GM13977 (cell line): ENCODE results near the gene RNF5.

Experiments used
- DNase-seq: peaks from one replicate; pipeline ENCODE4 v3.0.0; 2012; ENCODE audit warnings: low spot score
- CTCF ChIP-seq: IDR thresholded peaks from 2 replicates; pipeline ENCODE4 v1.5.1; 2012; ENCODE audit warnings: mild to moderate bottlenecking, control low read depth; ENCODE audit not compliant: insufficient read depth; ENCODE audit errors: extremely low read depth, missing control alignments
- in situ Hi-C: fragments of 300-500 bp; cut with MboI; formaldehyde crosslinking; loops from one replicate; pipeline ENCODE4 v1.12.0; 2022; ENCODE audit warnings: low sequenced_read_pairs, low pct_unique_long_range_greater_than_20kb, mixed read lengths, inconsistent platforms; ENCODE audit not compliant: unreplicated experiment

Gene RNF5

GRCh38 chr6:32222333-32223230 is 44.4 kb downstream of the RNF5 start:
- in situ Hi-C loops = no loop called here
- no peak for DNase-seq
- no peak for TF ChIP-seq CTCF

- no peak for DNase-seq
- no peak for TF ChIP-seq CTCF
- in situ Hi-C loops = no loop called here
Observed at GRCh38 chr6:32223258-32224235, 45.3 kb downstream of the RNF5 start, which contains the start of gene NOTCH4. Gene NOTCH4, minus strand, starts transcription at chr6:32224067. Its CDS starts 139 bp downstream, at chr6:32223928.

GRCh38 chr6:32224696-32225095 is 46.5 kb downstream of the RNF5 start:
- in situ Hi-C loops = no loop called here
- DNase-seq = no peak
- no peak for TF ChIP-seq CTCF

DNA sequence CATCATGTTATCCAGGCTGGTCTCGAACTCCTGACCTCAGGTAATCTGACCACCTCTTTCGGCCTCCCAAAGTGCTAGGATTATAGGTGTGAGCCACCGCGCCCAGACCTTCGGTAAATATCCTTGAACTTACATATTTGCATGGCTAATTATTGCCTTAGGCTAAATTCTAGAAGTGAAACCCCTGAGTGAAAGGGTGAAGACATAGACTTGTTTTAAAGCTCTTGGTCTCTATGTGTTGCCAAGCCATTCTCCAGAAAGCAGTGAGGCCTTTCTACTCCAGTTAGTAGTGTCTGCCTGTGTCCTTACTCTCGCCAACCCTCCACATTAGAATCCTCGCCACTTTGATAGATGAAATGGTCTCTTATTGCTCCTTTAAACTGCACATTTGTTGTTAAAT is 48.2 kb downstream of the RNF5 start:
- no peak for TF ChIP-seq CTCF
- in situ Hi-C loops = no loop called here
- DNase-seq = no peak
